ENCODE results near the gene DUT.

DNA sequence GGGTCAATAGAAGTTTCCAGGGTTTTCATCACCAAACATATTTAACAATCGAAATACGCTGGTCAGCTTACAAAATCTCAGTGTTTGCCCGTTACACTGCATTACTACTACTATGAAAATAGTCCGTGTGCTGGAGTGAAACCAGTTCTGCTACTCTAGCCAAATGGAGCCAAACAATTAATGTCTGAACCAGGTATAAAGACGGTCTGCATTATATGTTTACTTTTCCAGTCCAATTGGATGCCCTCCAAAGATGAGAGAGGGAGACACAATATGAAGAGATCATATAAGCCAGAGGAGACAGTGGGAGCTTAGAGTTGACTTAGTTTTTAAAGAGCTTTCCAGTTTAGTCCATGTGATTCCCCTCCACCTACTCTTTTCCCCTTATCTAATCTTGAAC lies 6.3 kb upstream of the DUT start:
- TF ChIP-seq, protein P1, sequence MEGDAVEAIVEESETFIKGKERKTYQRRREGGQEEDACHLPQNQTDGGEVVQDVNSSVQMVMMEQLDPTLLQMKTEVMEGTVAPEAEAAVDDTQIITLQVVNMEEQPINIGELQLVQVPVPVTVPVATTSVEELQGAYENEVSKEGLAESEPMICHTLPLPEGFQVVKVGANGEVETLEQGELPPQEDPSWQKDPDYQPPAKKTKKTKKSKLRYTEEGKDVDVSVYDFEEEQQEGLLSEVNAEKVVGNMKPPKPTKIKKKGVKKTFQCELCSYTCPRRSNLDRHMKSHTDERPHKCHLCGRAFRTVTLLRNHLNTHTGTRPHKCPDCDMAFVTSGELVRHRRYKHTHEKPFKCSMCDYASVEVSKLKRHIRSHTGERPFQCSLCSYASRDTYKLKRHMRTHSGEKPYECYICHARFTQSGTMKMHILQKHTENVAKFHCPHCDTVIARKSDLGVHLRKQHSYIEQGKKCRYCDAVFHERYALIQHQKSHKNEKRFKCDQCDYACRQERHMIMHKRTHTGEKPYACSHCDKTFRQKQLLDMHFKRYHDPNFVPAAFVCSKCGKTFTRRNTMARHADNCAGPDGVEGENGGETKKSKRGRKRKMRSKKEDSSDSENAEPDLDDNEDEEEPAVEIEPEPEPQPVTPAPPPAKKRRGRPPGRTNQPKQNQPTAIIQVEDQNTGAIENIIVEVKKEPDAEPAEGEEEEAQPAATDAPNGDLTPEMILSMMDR (conservative IDR thresholded peaks at IDR 0.05; ENCODE audit: low read depth, low read length) = no peak
- TF ChIP-seq EZH2 (IDR thresholded peaks at IDR 0.05; ENCODE audit: low read length, unreplicated experiment) (no peak), EZH2phosphoT487 (IDR thresholded peaks at IDR 0.05; ENCODE audit: borderline replicate concordance, low read length) (no peak)
